HK-2 (cell line): ENCODE data around the gene AIFM2.
"Not testable (repeated sequence)": the region's sequence is repeated elsewhere in the genome, so short reads cannot be mapped to it uniquely, and the experiment has no call there.

ENCODE experiments used
- DNase-seq: peaks from one replicate; pipeline ENCODE4 v3.0.0-alpha.2; 2018; ENCODE audit not compliant: unreplicated experiment

The AIFM2 gene

DNA sequence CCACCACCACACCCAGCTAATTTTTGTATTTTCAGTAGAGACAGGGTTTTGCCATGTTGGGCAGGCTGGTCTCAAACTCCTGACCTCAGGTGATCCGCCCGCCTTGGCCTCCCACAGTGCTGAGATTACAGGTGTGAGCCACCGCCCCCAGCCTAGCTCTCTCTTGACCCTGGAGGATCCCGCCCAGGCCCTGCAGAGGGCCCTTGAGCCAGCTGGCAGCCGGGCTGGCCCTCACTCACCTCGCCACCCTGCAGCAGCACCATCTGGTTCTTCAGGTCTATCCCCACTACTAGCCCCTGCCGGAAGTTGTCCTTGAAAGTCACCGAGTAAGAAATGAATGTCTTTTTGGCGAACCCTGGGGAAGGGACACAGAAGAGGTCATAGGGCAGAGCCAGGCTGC, 9.5 kb downstream of the AIFM2 start:
- not testable (repeated sequence) for DNase-seq

DNA sequence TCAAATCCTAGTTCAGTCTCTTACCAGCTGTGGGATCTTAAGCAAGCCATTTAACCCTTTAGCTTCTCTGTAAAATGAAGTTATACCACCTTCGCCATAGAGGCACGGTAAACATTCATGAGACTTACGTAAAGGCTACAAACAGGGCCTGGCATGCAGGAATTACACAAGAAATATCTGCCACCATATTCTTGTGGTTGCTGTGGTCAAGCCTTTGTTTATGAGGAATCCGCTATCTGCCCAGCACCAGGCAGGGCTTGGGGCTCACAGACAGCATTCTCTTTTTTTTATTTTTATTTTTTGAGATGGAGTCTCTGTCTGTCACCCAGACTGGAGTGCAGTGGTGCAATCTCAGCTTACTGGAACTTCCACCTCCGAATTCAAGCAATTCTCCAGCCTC, 9.9 kb downstream of the AIFM2 start:
- no peak for DNase-seq

- no peak for DNase-seq
Observed at GRCh38 chr10:70121281-70121949, 11.2 kb downstream of the AIFM2 start.

GRCh38 chr10:70120417-70120816, 12.2 kb downstream of the AIFM2 start:
- no peak for DNase-seq

DNA sequence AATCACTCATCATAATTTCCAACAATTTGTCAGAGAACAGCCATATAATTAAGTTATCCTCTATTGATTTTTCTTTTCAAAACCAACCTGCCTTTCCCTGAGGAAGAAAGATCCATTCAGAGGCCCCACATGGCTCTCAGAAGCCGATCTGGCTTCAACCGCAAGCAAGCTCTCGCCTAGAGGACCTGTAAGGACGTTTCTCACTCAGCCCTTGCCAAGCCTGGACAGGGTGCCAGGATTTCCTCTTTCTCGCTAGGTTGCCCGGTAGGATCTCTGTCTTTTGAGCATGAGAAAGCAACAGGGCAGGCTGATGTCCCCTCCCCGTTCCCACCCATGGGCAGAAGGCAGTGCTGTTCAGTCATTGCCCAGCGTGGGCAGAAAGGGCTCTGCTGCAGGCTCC, 13.0 kb downstream of the AIFM2 start:
- no peak for DNase-seq

GRCh38 chr10:70119197-70119596, 13.4 kb downstream of the AIFM2 start:
- no peak for DNase-seq

DNA sequence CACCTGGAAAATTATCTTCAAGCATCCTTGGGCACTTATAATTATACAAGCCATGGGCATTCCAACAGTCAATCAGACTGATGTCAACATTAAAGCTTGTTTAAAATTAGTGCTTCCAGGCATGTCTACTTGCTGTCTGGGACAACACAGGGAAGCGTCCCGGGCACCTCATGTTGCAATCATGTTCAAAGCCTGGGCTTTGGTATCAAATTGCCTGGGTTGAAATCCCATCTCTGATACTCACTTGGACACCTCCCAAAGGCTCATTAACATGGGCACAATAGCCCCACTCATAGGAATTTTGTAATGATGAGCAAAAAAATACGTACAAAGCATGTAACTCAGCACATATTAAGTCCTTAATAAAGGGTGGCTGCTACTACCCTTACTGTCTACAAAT, 14.4 kb downstream of the AIFM2 start:
- DNase-seq = no peak

DNA sequence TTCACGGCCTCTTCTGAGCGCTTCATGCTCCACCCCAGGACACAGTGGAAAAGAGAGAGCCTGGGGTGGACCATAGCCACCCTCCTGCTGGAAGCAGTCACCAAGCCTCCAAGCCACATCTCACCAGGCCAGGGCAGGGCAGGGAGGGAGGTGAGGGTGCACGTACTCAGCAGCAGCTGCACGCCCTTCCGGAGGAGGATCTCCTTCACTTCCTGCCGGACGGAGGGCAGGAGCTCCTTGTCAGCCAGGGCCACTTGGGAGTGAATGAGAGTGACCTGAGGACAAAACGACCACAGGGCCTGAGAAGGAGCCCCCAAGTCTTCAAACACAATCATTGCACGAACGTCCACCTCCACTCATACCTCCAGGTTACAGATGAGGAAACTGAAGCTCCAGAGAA, 15.0 kb downstream of the AIFM2 start:
- no peak for DNase-seq

GRCh38 chr10:70115948-70116682, 16.5 kb downstream of the AIFM2 start:
- peak; percentile 58 for DNase-seq

GRCh38 chr10:70114902-70115301, 17.7 kb downstream of the AIFM2 start:
- DNase-seq = no peak

- DNase-seq = no peak
Observed at GRCh38 chr10:70112071-70112470, 20.6 kb downstream of the AIFM2 start.

- DNase-seq = no peak
Observed at GRCh38 chr10:70111496-70111895, 21.1 kb downstream of the AIFM2 start.

GRCh38 chr10:70109064-70109729, 23.4 kb downstream of the AIFM2 start:
- DNase-seq = no peak

DNA sequence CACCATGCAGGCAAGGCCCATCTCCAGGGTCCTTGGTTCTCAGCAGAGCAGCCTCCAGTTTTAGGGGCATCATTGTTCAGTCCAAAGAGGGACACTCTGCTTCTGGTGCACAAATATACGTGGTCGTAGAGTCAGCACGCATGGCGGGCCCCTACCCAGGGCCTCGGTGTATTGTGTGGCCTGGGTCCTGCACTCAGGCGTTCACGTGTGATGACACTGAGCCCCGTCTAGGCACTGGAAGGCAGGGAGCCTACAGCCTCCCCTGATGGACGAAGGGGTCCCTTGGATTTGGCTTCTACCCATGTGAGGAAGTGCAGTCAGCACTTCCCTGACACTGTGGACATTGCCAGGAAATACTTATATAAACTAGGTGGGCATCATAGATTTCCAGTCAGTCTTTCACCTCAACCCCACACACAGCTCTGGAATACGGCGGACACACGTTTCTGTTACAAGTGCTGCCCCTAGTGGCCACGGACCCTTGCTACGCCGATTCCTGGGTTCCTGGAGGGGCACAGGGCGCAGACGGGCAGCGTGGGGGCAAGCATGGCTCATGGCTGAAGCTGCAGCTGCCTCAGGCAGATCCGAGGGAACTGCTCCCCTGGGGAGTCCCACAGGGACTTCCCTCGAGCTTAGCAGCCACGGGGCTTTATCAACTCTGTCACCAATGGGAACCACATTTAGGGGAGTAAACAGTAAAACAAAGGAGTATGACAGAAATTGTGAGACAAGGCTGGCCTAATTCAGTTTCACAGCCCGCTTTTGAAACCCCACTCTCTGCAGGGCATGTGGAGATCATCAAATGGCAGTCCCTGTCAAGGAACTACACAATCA, 25.4 kb downstream of the AIFM2 start:
- no peak for DNase-seq

DNA sequence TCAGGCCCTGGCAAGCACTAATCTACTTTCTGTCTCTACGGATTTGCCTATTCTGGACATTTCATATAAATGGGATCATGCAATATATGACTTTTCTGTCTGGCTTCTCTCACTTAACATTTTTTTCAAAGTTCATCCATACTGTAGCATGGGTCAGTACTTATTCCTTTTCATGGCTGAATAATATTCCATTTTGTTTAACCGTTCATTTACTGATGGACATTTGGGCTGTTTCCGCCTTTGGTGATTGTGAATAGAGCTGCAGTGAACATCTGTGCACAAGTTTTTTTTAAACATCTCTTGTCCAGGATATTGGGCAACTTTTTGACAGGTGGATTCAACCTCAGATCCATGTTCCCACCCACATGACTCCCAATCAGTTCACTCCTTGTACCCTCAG, 31.0 kb downstream of the AIFM2 start:
- DNase-seq = no peak

DNA sequence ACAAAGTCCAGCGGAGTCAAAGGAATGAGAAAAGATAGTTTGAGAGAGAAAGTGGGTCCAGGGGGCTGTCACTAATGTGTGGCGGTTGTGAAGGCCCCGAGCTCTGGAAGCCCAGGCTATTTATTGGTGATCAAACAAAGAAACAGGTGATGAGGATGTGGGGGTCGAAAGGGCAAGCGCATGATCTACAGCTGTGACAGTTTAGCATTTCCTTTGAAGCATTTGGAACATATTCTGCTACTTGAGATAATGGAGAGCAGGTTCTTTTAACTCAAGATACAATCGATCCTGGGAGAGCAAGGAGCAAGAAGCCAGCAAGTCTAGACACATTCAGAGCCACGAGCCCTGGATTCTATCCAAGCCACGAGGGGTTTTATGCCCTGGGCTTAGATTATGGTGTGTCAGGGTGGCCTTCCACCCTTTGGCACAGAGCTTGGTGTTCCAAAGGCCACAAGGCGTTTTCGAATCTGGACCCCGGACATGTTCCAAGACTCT, 31.5 kb downstream of the AIFM2 start:
- not testable (repeated sequence) for DNase-seq

- no peak for DNase-seq
Observed at GRCh38 chr10:70098271-70098670, 34.4 kb downstream of the AIFM2 start.

DNA sequence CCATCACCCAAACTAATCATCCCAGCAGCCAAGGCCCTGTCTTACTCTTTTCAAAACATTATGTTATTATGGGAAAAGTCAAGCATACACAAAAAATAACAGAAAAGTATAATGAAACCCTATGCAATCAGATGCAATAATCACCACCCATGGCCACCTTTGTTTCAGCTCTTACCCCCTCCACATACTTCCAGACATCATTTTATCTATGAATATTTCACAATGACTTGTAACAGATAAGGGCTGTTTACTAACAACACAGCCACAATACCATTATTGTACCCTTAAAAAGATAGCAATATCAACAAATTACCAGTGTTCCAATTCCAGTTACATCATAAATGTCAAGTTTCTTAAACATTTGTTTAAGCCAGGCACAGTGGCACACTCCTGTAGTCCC, 35.2 kb downstream of the AIFM2 start:
- no peak for DNase-seq

GRCh38 chr10:70096705-70097420, 35.8 kb downstream of the AIFM2 start:
- no peak for DNase-seq

- DNase-seq = no peak
Observed at GRCh38 chr10:70096016-70096704, 36.5 kb downstream of the AIFM2 start.

GRCh38 chr10:70094250-70094649, 38.4 kb downstream of the AIFM2 start:
- DNase-seq = no peak
